ENCODE measurements around the gene CAMKK1. TPM values are rescaled to one million over a fixed set of nuclear protein-coding genes. Genes with fewer than 3 reads are reported as not detected.

The CAMKK1 gene
- total RNA-seq, 1 experiment from 2014 or later, result 9.6 TPM

DNA sequence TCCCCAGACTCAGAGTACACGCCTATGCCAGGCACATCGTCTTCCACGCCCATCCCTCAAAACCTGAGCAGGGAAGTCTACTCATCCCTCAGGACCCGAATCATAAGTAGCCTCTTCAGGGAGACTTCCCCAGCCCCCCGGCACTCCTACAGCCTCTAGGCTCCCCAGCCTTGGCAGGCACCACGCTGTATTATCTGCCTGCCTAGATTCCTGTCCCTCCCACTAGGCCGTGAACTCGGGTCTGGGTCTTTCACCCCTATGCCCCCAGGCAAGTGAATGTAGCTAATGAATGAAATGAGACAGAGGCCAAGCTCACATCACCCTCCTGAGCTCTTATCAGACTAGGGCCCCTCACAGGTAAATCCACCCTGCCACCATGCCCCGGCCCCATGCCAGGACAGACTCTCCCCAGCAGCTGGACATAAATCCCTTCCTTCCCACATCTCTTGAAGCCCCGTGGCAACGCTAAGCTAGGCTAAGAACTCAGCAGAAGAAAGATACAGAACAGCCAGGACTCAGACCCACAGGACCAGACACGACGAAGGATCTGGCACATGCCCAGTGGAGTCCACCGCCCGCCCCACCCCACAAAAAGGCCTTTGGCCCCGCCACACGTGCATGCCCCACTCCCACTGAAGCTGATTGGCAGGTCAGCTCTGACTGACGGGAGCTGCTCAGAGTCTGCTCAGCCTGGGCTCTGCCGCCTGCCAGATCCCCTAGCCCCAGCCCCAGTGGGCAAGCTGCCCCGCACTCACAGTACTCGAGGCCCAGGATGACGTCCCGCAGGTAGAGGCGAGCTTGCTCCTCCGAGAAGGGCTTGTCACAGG lies 13.0 kb downstream of the CAMKK1 start:
- Mint-ChIP-seq H3K9me3 (no peaks in the 10 kb centered on the region), H3K4me1 (no peaks in the 10 kb centered on the region), H3K36me3 (peaks cover 16% of the 10 kb centered on the region), H3K27ac (peak overlapping the region; percentile 25; the same call in 1 of the 2 replicates), H3K4me3 (no peak overlapping the region), H3K27me3 (ENCODE audit: low read depth) (no peaks in the 10 kb centered on the region; the same call in 1 of the 2 replicates)
- CTCF ChIA-PET, result interaction anchor here (1.3 to 1.4 kb wide), 2 partner anchors 33 to 34 kb away, joined by 6 to 7 read pairs; no protein-coding TSS in a partner anchor
- ATAC-seq, result peak; percentile 52
- DNase-seq (ENCODE audit: low spot score), result no peak
- TF ChIP-seq ZSCAN18 (CRISPR knock-in tag; IDR thresholded peaks at IDR 0.05) (no peak), ZNF512 (CRISPR knock-in tag; IDR thresholded peaks at IDR 0.05; ENCODE audit: borderline replicate concordance) (no peak), FOXP1 (CRISPR knock-in tag; IDR thresholded peaks at IDR 0.05; ENCODE audit: borderline replicate concordance) (no peak), TEAD4 (CRISPR knock-in tag; IDR thresholded peaks at IDR 0.05) (no peak), ZNF281 (CRISPR knock-in tag; IDR thresholded peaks at IDR 0.05) (no peak), CREB1 (CRISPR knock-in tag; IDR thresholded peaks at IDR 0.05) (no peak), SMAD3 (CRISPR knock-in tag; IDR thresholded peaks at IDR 0.05; ENCODE audit: borderline replicate concordance) (no peak), ATF6 (CRISPR knock-in tag; IDR thresholded peaks at IDR 0.05) (no peak), E2F4 (CRISPR knock-in tag; IDR thresholded peaks at IDR 0.05; ENCODE audit: borderline replicate concordance, low read depth) (no peak), TCF7 (CRISPR knock-in tag; IDR thresholded peaks at IDR 0.05; ENCODE audit: low read depth) (no peak), MAX (CRISPR knock-in tag; IDR thresholded peaks at IDR 0.05) (no peak), SP1 (CRISPR knock-in tag; conservative IDR thresholded peaks at IDR 0.05) (no peak), ZNF317 (CRISPR knock-in tag; IDR thresholded peaks at IDR 0.05; ENCODE audit: borderline replicate concordance, low read depth) (no peak), SOX15 (CRISPR knock-in tag; IDR thresholded peaks at IDR 0.05) (no peak), ZNF219 (CRISPR knock-in tag; IDR thresholded peaks at IDR 0.05; ENCODE audit: borderline replicate concordance) (no peak), PRRX2 (CRISPR knock-in tag; IDR thresholded peaks at IDR 0.05) (no peak)
- TF ChIP-seq, protein P1, sequence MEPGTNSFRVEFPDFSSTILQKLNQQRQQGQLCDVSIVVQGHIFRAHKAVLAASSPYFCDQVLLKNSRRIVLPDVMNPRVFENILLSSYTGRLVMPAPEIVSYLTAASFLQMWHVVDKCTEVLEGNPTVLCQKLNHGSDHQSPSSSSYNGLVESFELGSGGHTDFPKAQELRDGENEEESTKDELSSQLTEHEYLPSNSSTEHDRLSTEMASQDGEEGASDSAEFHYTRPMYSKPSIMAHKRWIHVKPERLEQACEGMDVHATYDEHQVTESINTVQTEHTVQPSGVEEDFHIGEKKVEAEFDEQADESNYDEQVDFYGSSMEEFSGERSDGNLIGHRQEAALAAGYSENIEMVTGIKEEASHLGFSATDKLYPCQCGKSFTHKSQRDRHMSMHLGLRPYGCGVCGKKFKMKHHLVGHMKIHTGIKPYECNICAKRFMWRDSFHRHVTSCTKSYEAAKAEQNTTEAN (CRISPR knock-in tag; IDR thresholded peaks at IDR 0.05), result no peak
- TF ChIP-seq, protein P2, sequence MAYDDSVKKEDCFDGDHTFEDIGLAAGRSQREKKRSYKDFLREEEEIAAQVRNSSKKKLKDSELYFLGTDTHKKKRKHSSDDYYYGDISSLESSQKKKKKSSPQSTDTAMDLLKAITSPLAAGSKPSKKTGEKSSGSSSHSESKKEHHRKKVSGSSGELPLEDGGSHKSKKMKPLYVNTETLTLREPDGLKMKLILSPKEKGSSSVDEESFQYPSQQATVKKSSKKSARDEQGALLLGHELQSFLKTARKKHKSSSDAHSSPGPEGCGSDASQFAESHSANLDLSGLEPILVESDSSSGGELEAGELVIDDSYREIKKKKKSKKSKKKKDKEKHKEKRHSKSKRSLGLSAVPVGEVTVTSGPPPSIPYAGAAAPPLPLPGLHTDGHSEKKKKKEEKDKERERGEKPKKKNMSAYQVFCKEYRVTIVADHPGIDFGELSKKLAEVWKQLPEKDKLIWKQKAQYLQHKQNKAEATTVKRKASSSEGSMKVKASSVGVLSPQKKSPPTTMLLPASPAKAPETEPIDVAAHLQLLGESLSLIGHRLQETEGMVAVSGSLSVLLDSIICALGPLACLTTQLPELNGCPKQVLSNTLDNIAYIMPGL (CRISPR knock-in tag; IDR thresholded peaks at IDR 0.05), result no peak
- POLR2A ChIA-PET, result interaction anchor here (0.5 kb wide), 1 partner anchor 98 kb away, joined by 7 read pairs; no protein-coding TSS in a partner anchor
